Esophagus muscularis mucosa (tissue), 4 donors: ENCODE results near the gene GINS2. TPM values are rescaled to one million over a fixed set of nuclear protein-coding genes. Genes with fewer than 3 reads are reported as not detected.

ENCODE experiments used
- DNase-seq: peaks from one replicate; pipeline ENCODE4 v3.0.0-alpha.2; 2017; ENCODE audit errors: extremely low spot score
- H3K27ac ChIP-seq, 4 donors: fragments of 200-600 bp; sonication (generic); replicated peaks in 1 of 4; 1 replicate in 3 of 4; 2 replicates in 1 of 4; pipeline ENCODE4 v1.5.1; 2016 to 2019; ENCODE audit warnings: mild to moderate bottlenecking in 1 of 4
- H3K27me3 ChIP-seq, 4 donors: fragments of 200-600 bp; sonication (generic); one replicate each; pipeline versions ENCODE4 v1.5.1 to v1.6.0; 2016 to 2019
- H3K36me3 ChIP-seq, 4 donors: fragments of 200-600 bp; sonication (generic); one replicate each; pipeline ENCODE4 v1.5.1; 2016 to 2019
- H3K4me1 ChIP-seq, 4 donors: fragments of 200-600 bp; sonication (generic); one replicate each; pipeline ENCODE4 v1.5.1; 2016 to 2019
- H3K4me3 ChIP-seq, 4 donors: fragments of 200-600 bp; sonication (generic); 1 replicate in 2 of 4; 2 replicates in 2 of 4; pipeline ENCODE4 v1.5.1; 2016 to 2019; ENCODE audit warnings: mild to moderate bottlenecking in 4 of 4, moderate library complexity in 1 of 4
- H3K9me3 ChIP-seq, 4 donors: fragments of 200-600 bp; sonication (generic); 1 replicate in 3 of 4; 2 replicates in 1 of 4; pipeline ENCODE4 v1.5.1; 2016 to 2019
- CTCF ChIP-seq, 3 experiments: fragments of 200-600 bp in 2 of 3; fragments of 450-650 bp in 1 of 3; sonication (generic) in 2 of 3; IDR thresholded peaks; one replicate each; pipeline ENCODE4 v1.5.1; 2017 to 2019; ENCODE audit warnings: antibody characterized with exemption in 3 of 3, mild to moderate bottlenecking in 2 of 3, moderate library complexity in 1 of 3
- EP300 ChIP-seq: sonication (generic); formaldehyde crosslinking; IDR thresholded peaks from one replicate; pipeline ENCODE4 v1.6.1; 2017; ENCODE audit warnings: antibody characterized with exemption
- POLR2A ChIP-seq: fragments of 450-650 bp; IDR thresholded peaks from one replicate; pipeline ENCODE4 v1.6.1; 2017; ENCODE audit warnings: antibody characterized with exemption, moderate library complexity, mild to moderate bottlenecking, low read depth
- POLR2AphosphoS5 ChIP-seq, 2 donors: sonication (generic); formaldehyde crosslinking; IDR thresholded peaks; one replicate each; pipeline ENCODE4 v1.6.1; 2017; ENCODE audit warnings: antibody characterized with exemption in 2 of 2
- WGBS: methylation state at CpG from one replicate; pipeline ENCODE4 v1.1.5; 2018; 5-methylcytosine and 5-hydroxymethylcytosine counted together
- intact Hi-C: fragments of 100-400 bp; cut with DNase I; formaldehyde crosslinking; loops from one replicate; pipeline ENCODE4 v1.15.1; 2023
- total RNA-seq, 4 donors: library from RNA; depleted of rRNA; stranded (reverse); fragments of >200 nt; gene quantifications; one replicate each; pipeline versions ENCODE4 v1.1.0 to v1.2.1, GENCODE V29; 2016

Gene GINS2
- total RNA-seq, 4 donors from 2014 or later: 0.17 to 0.84 TPM; not detected in 2

GRCh38 chr16:85683363-85683762, 5.4 kb downstream of the GINS2 start:
- intact Hi-C loops: no loop called here
- no peak overlapping the region for H3K4me3 ChIP-seq
- peaks cover 0 to 6% (median under 1%) of the 10 kb centered on the region in 4 donors for H3K36me3 ChIP-seq
- no peak overlapping the region for H3K27ac ChIP-seq
- H3K9me3 ChIP-seq: no peaks in the 10 kb centered on the region
- no peak for TF ChIP-seq POLR2AphosphoS5 (IDR thresholded peaks at IDR 0.05)
- TF ChIP-seq EP300: no peak
- TF ChIP-seq POLR2A: no peak
- TF ChIP-seq CTCF (IDR thresholded peaks at IDR 0.05): no peak
- H3K4me1 ChIP-seq: peaks cover 4 to 8% (median 6%) of the 10 kb centered on the region in 4 donors
- H3K27me3 ChIP-seq: no peaks in the 10 kb centered on the region
- no peak for DNase-seq

GRCh38 chr16:85682516-85682915, 6.2 kb downstream of the GINS2 start:
- Histone ChIP-seq H3K4me3 (no peak overlapping the region), H3K27ac (no peak overlapping the region), H3K9me3 (no peaks in the 10 kb centered on the region), H3K4me1 (no peaks in the 10 kb centered on the region), H3K27me3 (no peaks in the 10 kb centered on the region), H3K36me3 (peaks cover 0 to 13% (median 1%) of the 10 kb centered on the region in 4 donors)
- WGBS: 86% methylated on average over 8 of the region's 9 CpGs
- no peak for DNase-seq
- intact Hi-C loops: no loop called here
- TF ChIP-seq CTCF (IDR thresholded peaks at IDR 0.05) (no peak), POLR2AphosphoS5 (IDR thresholded peaks at IDR 0.05) (no peak), EP300 (no peak)

- peaks cover 0 to 24% (median 1%) of the 10 kb centered on the region in 4 donors for H3K36me3 ChIP-seq
- WGBS: 85% methylated on average over 8 of the region's 8 CpGs
- intact Hi-C loops: no loop called here
- DNase-seq: no peak
- no peaks in the 10 kb centered on the region for H3K4me1 ChIP-seq
- H3K27me3 ChIP-seq: no peaks in the 10 kb centered on the region
- H3K27ac ChIP-seq: no peak overlapping the region
- H3K9me3 ChIP-seq: no peaks in the 10 kb centered on the region
- H3K4me3 ChIP-seq: no peak overlapping the region
- TF ChIP-seq CTCF (IDR thresholded peaks at IDR 0.05) (no peak), POLR2A (no peak), EP300 (no peak), POLR2AphosphoS5 (IDR thresholded peaks at IDR 0.05) (no peak)
Observed at GRCh38 chr16:85681255-85681654, 7.5 kb downstream of the GINS2 start.

GRCh38 chr16:85680352-85680944, 8.3 kb downstream of the GINS2 start:
- no peak overlapping the region for H3K4me3 ChIP-seq
- 89% methylated on average over 6 of the region's 6 CpGs for WGBS
- no peak overlapping the region for H3K27ac ChIP-seq

More at GRCh38 chr16:85680352-85680944, 8.3 kb downstream of the GINS2 start:
- TF ChIP-seq POLR2A (no peak), CTCF (IDR thresholded peaks at IDR 0.05) (no peak), EP300 (no peak)
- Histone ChIP-seq H3K4me1 (no peaks in the 10 kb centered on the region), H3K27me3 (no peaks in the 10 kb centered on the region), H3K36me3 (peaks cover 0 to 32% (median 2%) of the 10 kb centered on the region in 4 donors), H3K9me3 (no peaks in the 10 kb centered on the region)
- DNase-seq: no peak
- intact Hi-C loops: no loop called here
